A673 (cell line): Measurements from ENCODE around the gene MRPL9. TPM values are rescaled to one million over a fixed set of nuclear protein-coding genes. Genes with fewer than 3 reads are reported as not detected.

Source experiments
- BruUV-seq: library from RNA; stranded (reverse); fragments of 400-500 nt; replicated peaks from 2 replicates; lab custom pipeline; 2021; lab: Mats Ljungman, UMichigan
- CTCF ChIA-PET: fragments of 300-600 bp; sonication (Branson Sonifier 250); formaldehyde crosslinking; loops from one replicate; lab custom pipeline; 2022; ENCODE audit warnings: antibody characterized with exemption; lab: Charles Lee
- POLR2A ChIA-PET: fragments of 300-600 bp; sonication (Branson Sonifier 250); formaldehyde crosslinking; loops from one replicate; lab custom pipeline; 2022; ENCODE audit warnings: antibody characterized with exemption; ENCODE audit not compliant: low non-redundant PET; lab: Charles Lee
- DNase-seq: peaks from one replicate; pipeline ENCODE4 v3.0.0-alpha.2; 2015; ENCODE audit warnings: low spot score
- H3K27ac ChIP-seq: fragments of 200-600 bp; sonication (generic); 2 replicates; pipeline ENCODE4 v1.5.1; 2016; ENCODE audit warnings: mixed run types, low read depth, mild to moderate bottlenecking, mixed read lengths, antibody characterized with exemption, low read length; ENCODE audit not compliant: poor library complexity, severe bottlenecking
- H3K27me3 ChIP-seq: fragments of 200-600 bp; sonication (generic); replicated peaks from 2 replicates; pipeline ENCODE4 v1.6.1; 2017; ENCODE audit warnings: mixed run types, low read depth, mild to moderate bottlenecking, mixed read lengths, antibody characterized with exemption, low read length; ENCODE audit not compliant: insufficient read depth, poor library complexity
- H3K36me3 ChIP-seq: fragments of 200-600 bp; sonication (generic); 2 replicates; pipeline ENCODE4 v1.6.1; 2016; ENCODE audit warnings: mixed run types, mild to moderate bottlenecking, mixed read lengths, antibody characterized with exemption, low read length; ENCODE audit not compliant: insufficient read depth, poor library complexity, severe bottlenecking
- H3K4me1 ChIP-seq: fragments of 200-600 bp; sonication (generic); 2 replicates; pipeline ENCODE4 v1.6.1; 2017; ENCODE audit warnings: mixed run types, mild to moderate bottlenecking, mixed read lengths, antibody characterized with exemption, low read length; ENCODE audit not compliant: insufficient read depth, poor library complexity, severe bottlenecking
- H3K4me3 ChIP-seq: fragments of 200-600 bp; sonication (generic); 2 replicates; pipeline ENCODE4 v1.5.1; 2016; ENCODE audit warnings: low read depth, mixed run types, mild to moderate bottlenecking, mixed read lengths, low read length; ENCODE audit not compliant: poor library complexity, severe bottlenecking
- H3K9me3 ChIP-seq: fragments of 200-600 bp; sonication (generic); 2 replicates; pipeline ENCODE4 v1.6.1; 2016; ENCODE audit warnings: mixed run types, low read depth, mild to moderate bottlenecking, mixed read lengths, antibody characterized with exemption, low read length; ENCODE audit not compliant: poor library complexity, severe bottlenecking
- EZH2 ChIP-seq: fragments of 200-600 bp; sonication (generic); IDR thresholded peaks from 2 replicates; pipeline ENCODE4 v1.6.1; 2017; ENCODE audit warnings: borderline replicate concordance, low read depth, mild to moderate bottlenecking, mixed read lengths, antibody characterized with exemption, low read length; ENCODE audit not compliant: poor library complexity, severe bottlenecking
- intact Hi-C: fragments of 100-400 bp; cut with micrococcal nuclease; formaldehyde crosslinking; loops from one replicate; pipeline ENCODE4 v1.10.0; 2022; ENCODE audit not compliant: unreplicated experiment
- total RNA-seq: library from RNA; stranded (reverse); gene quantifications from 2 replicates; pipeline ENCODE4 v1.2.3, GENCODE V29; 2021
- TF ChIP-seq, protein P1 (sequence below): fragments of 300-800, 200-600 bp; sonication (generic); conservative IDR thresholded peaks from 2 replicates; pipeline ENCODE4 v1.5.1; 2017; ENCODE audit warnings: low read depth, mild to moderate bottlenecking, antibody characterized with exemption, low read length, moderate library complexity, mixed read lengths

The MRPL9 gene
- total RNA-seq, 1 experiment from 2014 or later, result 143 TPM

DNA sequence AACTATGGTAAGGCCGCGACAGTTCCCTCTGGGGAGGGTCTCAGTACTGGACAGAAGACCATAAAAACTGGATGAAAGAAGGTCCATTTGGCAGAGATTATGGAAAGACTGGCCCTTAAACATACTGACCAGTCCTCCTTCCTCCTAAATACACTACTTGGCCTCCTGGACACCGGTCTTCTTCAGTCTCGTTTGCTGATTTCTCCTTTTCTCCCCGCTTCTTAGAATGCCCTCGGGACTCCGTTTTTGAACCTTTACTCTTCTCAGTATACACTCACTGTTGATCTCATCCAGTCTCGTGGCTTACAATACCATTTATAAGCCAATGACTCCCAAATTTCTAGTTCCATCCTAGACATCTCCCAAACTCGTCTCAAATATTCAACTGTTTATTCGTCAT is 694 bp upstream of the MRPL9 start:
- ChIA-PET POLR2A (no interaction called here), CTCF (no interaction called here)
- peaks cover 10% of the 10 kb centered on the region for H3K4me1 ChIP-seq
- no peak for TF ChIP-seq EZH2
- TF ChIP-seq, protein P1, sequence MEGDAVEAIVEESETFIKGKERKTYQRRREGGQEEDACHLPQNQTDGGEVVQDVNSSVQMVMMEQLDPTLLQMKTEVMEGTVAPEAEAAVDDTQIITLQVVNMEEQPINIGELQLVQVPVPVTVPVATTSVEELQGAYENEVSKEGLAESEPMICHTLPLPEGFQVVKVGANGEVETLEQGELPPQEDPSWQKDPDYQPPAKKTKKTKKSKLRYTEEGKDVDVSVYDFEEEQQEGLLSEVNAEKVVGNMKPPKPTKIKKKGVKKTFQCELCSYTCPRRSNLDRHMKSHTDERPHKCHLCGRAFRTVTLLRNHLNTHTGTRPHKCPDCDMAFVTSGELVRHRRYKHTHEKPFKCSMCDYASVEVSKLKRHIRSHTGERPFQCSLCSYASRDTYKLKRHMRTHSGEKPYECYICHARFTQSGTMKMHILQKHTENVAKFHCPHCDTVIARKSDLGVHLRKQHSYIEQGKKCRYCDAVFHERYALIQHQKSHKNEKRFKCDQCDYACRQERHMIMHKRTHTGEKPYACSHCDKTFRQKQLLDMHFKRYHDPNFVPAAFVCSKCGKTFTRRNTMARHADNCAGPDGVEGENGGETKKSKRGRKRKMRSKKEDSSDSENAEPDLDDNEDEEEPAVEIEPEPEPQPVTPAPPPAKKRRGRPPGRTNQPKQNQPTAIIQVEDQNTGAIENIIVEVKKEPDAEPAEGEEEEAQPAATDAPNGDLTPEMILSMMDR, result no peak
- H3K36me3 ChIP-seq, result peaks cover 30% of the 10 kb centered on the region
- peak overlapping the region; percentile 86 for H3K27ac ChIP-seq
- peak overlapping the region; percentile 80 for H3K4me3 ChIP-seq
- DNase-seq, result no peak
- no TSS peak for BruUV-seq
- H3K9me3 ChIP-seq, result no peaks in the 10 kb centered on the region
- intact Hi-C loops, result no loop called here
- no peaks in the 10 kb centered on the region for H3K27me3 ChIP-seq

DNA sequence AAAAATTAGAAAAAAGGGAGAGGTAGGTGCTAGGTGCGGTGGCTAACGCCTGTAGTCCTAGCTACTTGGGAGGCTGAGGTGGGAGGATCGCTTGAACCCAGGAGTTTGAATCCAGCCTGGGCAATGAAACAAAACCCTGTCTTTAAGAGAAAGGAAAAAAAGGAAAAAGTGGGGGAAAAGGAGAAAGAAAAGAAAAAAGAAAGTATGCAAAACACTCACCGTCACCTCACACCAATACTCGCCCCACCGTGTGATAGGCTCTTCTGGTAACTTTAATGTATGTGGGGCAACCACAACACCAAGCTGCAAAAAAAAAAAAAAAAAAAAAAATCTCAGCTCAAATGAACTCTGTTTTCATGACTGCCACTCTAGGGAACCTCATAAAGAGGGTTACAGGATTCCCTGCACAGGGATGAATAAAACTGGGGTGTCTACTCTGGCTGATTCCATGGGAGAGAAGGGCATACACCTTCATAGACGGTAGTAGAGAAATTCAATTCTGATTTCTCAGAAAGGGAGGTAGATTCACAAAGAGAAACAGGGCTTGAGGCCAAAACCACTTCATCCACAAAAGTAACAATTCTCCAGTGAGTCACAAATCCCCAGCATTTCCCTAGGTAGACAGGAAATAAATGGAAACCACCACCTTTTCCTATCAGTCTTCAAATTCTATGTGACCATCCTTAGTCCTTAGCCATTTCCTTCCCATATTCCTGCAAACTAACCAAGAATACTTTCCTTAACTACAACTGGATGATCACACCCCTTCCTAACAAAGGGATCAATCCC is 2.5 kb downstream of the MRPL9 start:
- CTCF ChIA-PET, result no interaction called here
- no peak for TF ChIP-seq EZH2
- TF ChIP-seq, protein P1, result no peak
- Histone ChIP-seq H3K27me3 (no peaks in the 10 kb centered on the region), H3K9me3 (no peaks in the 10 kb centered on the region), H3K27ac (no peak overlapping the region), H3K4me3 (no peak overlapping the region), H3K4me1 (peaks cover 10% of the 10 kb centered on the region), H3K36me3 (peaks cover 38% of the 10 kb centered on the region)
- no TSS peak for BruUV-seq
- no peak for DNase-seq
- intact Hi-C loops, result no loop called here
- POLR2A ChIA-PET, result no interaction called here

DNA sequence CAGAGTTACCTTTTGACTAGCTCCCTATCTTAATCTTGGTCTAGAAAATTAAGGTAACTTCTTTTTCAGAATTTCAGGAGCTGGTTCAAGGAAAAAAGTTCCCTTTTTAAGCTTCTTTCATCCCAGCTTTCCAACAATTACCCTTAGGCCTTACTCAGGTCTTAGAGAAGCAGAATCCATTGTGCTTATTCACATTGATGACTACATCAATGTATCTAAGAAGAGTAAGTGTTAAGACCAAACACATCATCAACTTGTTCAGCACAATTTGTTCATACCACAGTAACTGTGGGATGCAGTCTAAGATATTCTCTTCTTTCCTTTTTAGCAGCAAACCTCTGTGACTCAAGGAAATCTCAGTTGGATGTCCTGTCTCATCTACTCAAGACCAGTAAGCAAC is 4.1 kb downstream of the MRPL9 start:
- Histone ChIP-seq H3K27me3 (no peaks in the 10 kb centered on the region), H3K36me3 (peaks cover 38% of the 10 kb centered on the region), H3K27ac (no peak overlapping the region), H3K4me3 (no peak overlapping the region), H3K9me3 (no peaks in the 10 kb centered on the region), H3K4me1 (peaks cover 10% of the 10 kb centered on the region)
- intact Hi-C loops, result no loop called here
- no TSS peak for BruUV-seq
- TF ChIP-seq EZH2, result no peak
- TF ChIP-seq, protein P1, result no peak
- CTCF ChIA-PET, result interaction anchor here (0.6 kb wide), 1 partner anchor 95 kb away, joined by 6 read pairs; no protein-coding TSS in a partner anchor
- POLR2A ChIA-PET, result no interaction called here
- DNase-seq, result no peak
